GM13977 (cell line): ENCODE measurements around the gene SSPN.

Source experiments
- DNase-seq: peaks from one replicate; pipeline ENCODE4 v3.0.0; 2012; ENCODE audit warnings: low spot score
- CTCF ChIP-seq: IDR thresholded peaks from 2 replicates; pipeline ENCODE4 v1.5.1; 2012; ENCODE audit warnings: mild to moderate bottlenecking, control low read depth; ENCODE audit not compliant: insufficient read depth; ENCODE audit errors: extremely low read depth, missing control alignments
- in situ Hi-C: fragments of 300-500 bp; cut with MboI; formaldehyde crosslinking; loops from one replicate; pipeline ENCODE4 v1.12.0; 2022; ENCODE audit warnings: low sequenced_read_pairs, low pct_unique_long_range_greater_than_20kb, mixed read lengths, inconsistent platforms; ENCODE audit not compliant: unreplicated experiment

Gene SSPN

GRCh38 chr12:26251600-26251999 lies 56.2 kb downstream of the SSPN start:
- no peak for DNase-seq
- no peak for TF ChIP-seq CTCF
- in situ Hi-C loops, result no loop called here

- DNase-seq, result no peak
- TF ChIP-seq CTCF, result no peak
- in situ Hi-C loops, result no loop called here
Measured at GRCh38 chr12:26252946-26253345, 57.6 kb downstream of the SSPN start.

GRCh38 chr12:26255893-26256645 lies 60.7 kb downstream of the SSPN start:
- DNase-seq, result no peak
- in situ Hi-C loops, result no loop called here
- TF ChIP-seq CTCF, result no peak

GRCh38 chr12:26264215-26264838 lies 69.0 kb downstream of the SSPN start:
- no peak for DNase-seq
- no peak for TF ChIP-seq CTCF
- in situ Hi-C loops, result no loop called here

GRCh38 chr12:26265606-26266005 lies 70.2 kb downstream of the SSPN start:
- in situ Hi-C loops, result no loop called here
- TF ChIP-seq CTCF, result no peak

GRCh38 chr12:26266881-26267280 lies 71.5 kb downstream of the SSPN start:
- in situ Hi-C loops, result no loop called here
- DNase-seq, result no peak
- no peak for TF ChIP-seq CTCF

More at GRCh38 chr12:26265606-26266005, 70.2 kb downstream of the SSPN start:
- no peak for DNase-seq
